ENCODE data around the gene MAP4K4.
A peak's percentile ranks its signal among the peaks of the same experiment; 100 is the strongest.

Gene MAP4K4

GRCh38 chr2:101693991-101694588, 3.4 kb upstream of the MAP4K4 start:
- H3K4me3 ChIP-seq (ENCODE audit: low read depth, low read length): no peak overlapping the region
- no peak overlapping the region for H3K9ac ChIP-seq (ENCODE audit: low read length)
- H3K36me3 ChIP-seq (ENCODE audit: control insufficient read depth, insufficient read depth, low read length): no peaks in the 10 kb centered on the region
- no peak overlapping the region for H3K27ac ChIP-seq (ENCODE audit: low read depth, low read length)
- H3K9me3 ChIP-seq (ENCODE audit: control insufficient read depth, insufficient read depth, low read depth, low read length): no peaks in the 10 kb centered on the region
- no peaks in the 10 kb centered on the region for H3K27me3 ChIP-seq (ENCODE audit: control insufficient read depth, insufficient read depth, low read length)
- peaks cover 7% of the 10 kb centered on the region for H3K4me1 ChIP-seq (ENCODE audit: control insufficient read depth, insufficient read depth, low read length)

GRCh38 chr2:101696272-101697123, 1.0 kb upstream of the MAP4K4 start:
- H3K4me3 ChIP-seq (ENCODE audit: low read depth, low read length): peak overlapping the region; percentile 90
- no peaks in the 10 kb centered on the region for H3K9me3 ChIP-seq (ENCODE audit: control insufficient read depth, insufficient read depth, low read depth, low read length)
- no peaks in the 10 kb centered on the region for H3K27me3 ChIP-seq (ENCODE audit: control insufficient read depth, insufficient read depth, low read length)
- H3K9ac ChIP-seq (ENCODE audit: low read length): peak overlapping the region; percentile 62
- no peaks in the 10 kb centered on the region for H3K36me3 ChIP-seq (ENCODE audit: control insufficient read depth, insufficient read depth, low read length)
- peak overlapping the region; percentile 54; the same call in 1 of the 2 replicates for H3K27ac ChIP-seq (ENCODE audit: low read depth, low read length)
- peaks cover 18% of the 10 kb centered on the region for H3K4me1 ChIP-seq (ENCODE audit: control insufficient read depth, insufficient read depth, low read length)

GRCh38 chr2:101698014-101698843, 722 bp downstream of the MAP4K4 start:
- Histone ChIP-seq H3K4me3 (ENCODE audit: low read depth, low read length) (peak overlapping the region; percentile 90), H3K9ac (ENCODE audit: low read length) (peak overlapping the region; percentile 82), H3K27ac (ENCODE audit: low read depth, low read length) (no peak overlapping the region; the same call in 1 of the 2 replicates), H3K36me3 (ENCODE audit: control insufficient read depth, insufficient read depth, low read length) (peaks cover 9% of the 10 kb centered on the region), H3K27me3 (ENCODE audit: control insufficient read depth, insufficient read depth, low read length) (no peaks in the 10 kb centered on the region), H3K4me1 (ENCODE audit: control insufficient read depth, insufficient read depth, low read length) (peaks cover 18% of the 10 kb centered on the region), H3K9me3 (ENCODE audit: control insufficient read depth, insufficient read depth, low read depth, low read length) (no peaks in the 10 kb centered on the region)

GRCh38 chr2:101698844-101699754, 1.6 kb downstream of the MAP4K4 start:
- no peak overlapping the region for H3K27ac ChIP-seq (ENCODE audit: low read depth, low read length)
- no peaks in the 10 kb centered on the region for H3K9me3 ChIP-seq (ENCODE audit: control insufficient read depth, insufficient read depth, low read depth, low read length)
- H3K4me1 ChIP-seq (ENCODE audit: control insufficient read depth, insufficient read depth, low read length): peaks cover 18% of the 10 kb centered on the region
- no peaks in the 10 kb centered on the region for H3K27me3 ChIP-seq (ENCODE audit: control insufficient read depth, insufficient read depth, low read length)
- peak overlapping the region; percentile 90 for H3K4me3 ChIP-seq (ENCODE audit: low read depth, low read length)
- peaks cover 9% of the 10 kb centered on the region for H3K36me3 ChIP-seq (ENCODE audit: control insufficient read depth, insufficient read depth, low read length)
- peak overlapping the region; percentile 82 for H3K9ac ChIP-seq (ENCODE audit: low read length)

GRCh38 chr2:101699755-101700461, 2.4 kb downstream of the MAP4K4 start:
- Histone ChIP-seq H3K4me1 (ENCODE audit: control insufficient read depth, insufficient read depth, low read length) (peaks cover 18% of the 10 kb centered on the region), H3K9me3 (ENCODE audit: control insufficient read depth, insufficient read depth, low read depth, low read length) (no peaks in the 10 kb centered on the region), H3K9ac (ENCODE audit: low read length) (peak overlapping the region; percentile 45), H3K4me3 (ENCODE audit: low read depth, low read length) (peak overlapping the region; percentile 90), H3K27ac (ENCODE audit: low read depth, low read length) (no peak overlapping the region), H3K27me3 (ENCODE audit: control insufficient read depth, insufficient read depth, low read length) (no peaks in the 10 kb centered on the region), H3K36me3 (ENCODE audit: control insufficient read depth, insufficient read depth, low read length) (peaks cover 11% of the 10 kb centered on the region)

- Histone ChIP-seq H3K9me3 (ENCODE audit: control insufficient read depth, insufficient read depth, low read depth, low read length) (no peaks in the 10 kb centered on the region), H3K4me3 (ENCODE audit: low read depth, low read length) (no peak overlapping the region), H3K36me3 (ENCODE audit: control insufficient read depth, insufficient read depth, low read length) (peaks cover 11% of the 10 kb centered on the region), H3K4me1 (ENCODE audit: control insufficient read depth, insufficient read depth, low read length) (peaks cover 20% of the 10 kb centered on the region), H3K27me3 (ENCODE audit: control insufficient read depth, insufficient read depth, low read length) (no peaks in the 10 kb centered on the region), H3K9ac (ENCODE audit: low read length) (no peak overlapping the region), H3K27ac (ENCODE audit: low read depth, low read length) (no peak overlapping the region)
These were observed 6.5 kb downstream of the MAP4K4 start for GRCh38 chr2:101704046-101704466.

- Histone ChIP-seq H3K9ac (ENCODE audit: low read length) (no peak overlapping the region), H3K4me3 (ENCODE audit: low read depth, low read length) (no peak overlapping the region), H3K9me3 (ENCODE audit: control insufficient read depth, insufficient read depth, low read depth, low read length) (no peaks in the 10 kb centered on the region), H3K27ac (ENCODE audit: low read depth, low read length) (no peak overlapping the region), H3K27me3 (ENCODE audit: control insufficient read depth, insufficient read depth, low read length) (no peaks in the 10 kb centered on the region), H3K4me1 (ENCODE audit: control insufficient read depth, insufficient read depth, low read length) (peaks cover 26% of the 10 kb centered on the region), H3K36me3 (ENCODE audit: control insufficient read depth, insufficient read depth, low read length) (peaks cover 11% of the 10 kb centered on the region)
These were observed 7.5 kb downstream of the MAP4K4 start for GRCh38 chr2:101704816-101705578.

GRCh38 chr2:101706121-101706818, 8.8 kb downstream of the MAP4K4 start:
- no peaks in the 10 kb centered on the region for H3K27me3 ChIP-seq (ENCODE audit: control insufficient read depth, insufficient read depth, low read length)
- no peak overlapping the region for H3K4me3 ChIP-seq (ENCODE audit: low read depth, low read length)
- peaks cover 27% of the 10 kb centered on the region for H3K4me1 ChIP-seq (ENCODE audit: control insufficient read depth, insufficient read depth, low read length)
- H3K36me3 ChIP-seq (ENCODE audit: control insufficient read depth, insufficient read depth, low read length): peaks cover 11% of the 10 kb centered on the region
- H3K27ac ChIP-seq (ENCODE audit: low read depth, low read length): no peak overlapping the region
- H3K9me3 ChIP-seq (ENCODE audit: control insufficient read depth, insufficient read depth, low read depth, low read length): no peaks in the 10 kb centered on the region
- H3K9ac ChIP-seq (ENCODE audit: low read length): no peak overlapping the region

GRCh38 chr2:101706819-101707177, 9.3 kb downstream of the MAP4K4 start:
- H3K4me1 ChIP-seq (ENCODE audit: control insufficient read depth, insufficient read depth, low read length): peaks cover 26% of the 10 kb centered on the region
- no peak overlapping the region for H3K9ac ChIP-seq (ENCODE audit: low read length)
- no peaks in the 10 kb centered on the region for H3K27me3 ChIP-seq (ENCODE audit: control insufficient read depth, insufficient read depth, low read length)
- no peak overlapping the region for H3K27ac ChIP-seq (ENCODE audit: low read depth, low read length)
- H3K9me3 ChIP-seq (ENCODE audit: control insufficient read depth, insufficient read depth, low read depth, low read length): no peaks in the 10 kb centered on the region
- peaks cover 11% of the 10 kb centered on the region for H3K36me3 ChIP-seq (ENCODE audit: control insufficient read depth, insufficient read depth, low read length)
- H3K4me3 ChIP-seq (ENCODE audit: low read depth, low read length): no peak overlapping the region

All from HUES6 (cell line).